Peyer's patch (tissue), 4 donors: ENCODE results near the gene STARD9. TPM values are rescaled to one million over a fixed set of nuclear protein-coding genes. Genes with fewer than 3 reads are reported as not detected.

Experiments used
- DNase-seq, 3 donors: peaks; one replicate each; pipeline ENCODE4 v3.0.0-alpha.2; 2017 to 2019
- H3K27ac ChIP-seq, 4 donors: fragments of 200-600 bp; sonication (generic); one replicate each; pipeline ENCODE4 v1.5.1; 2016 to 2019
- H3K27me3 ChIP-seq, 2 donors: fragments of 200-600 bp; sonication (generic); one replicate each; pipeline ENCODE4 v1.5.1; 2019
- H3K36me3 ChIP-seq, 3 donors: fragments of 200-600 bp; sonication (generic); one replicate each; pipeline ENCODE4 v1.5.1; 2016 to 2019
- H3K4me1 ChIP-seq, 4 donors: fragments of 200-600 bp; sonication (generic); one replicate each; pipeline ENCODE4 v1.5.1; 2016 to 2019
- H3K4me3 ChIP-seq, 4 donors: fragments of 200-600 bp; sonication (generic); 1 replicate in 3 of 4; 2 replicates in 1 of 4; pipeline ENCODE4 v1.5.1; 2016 to 2019; ENCODE audit warnings: mild to moderate bottlenecking in 1 of 4
- H3K9me3 ChIP-seq, 4 donors: fragments of 200-600 bp; sonication (generic); one replicate each; pipeline ENCODE4 v1.5.1; 2016 to 2019; ENCODE audit warnings: mild to moderate bottlenecking in 1 of 4
- CTCF ChIP-seq, 6 experiments: fragments of 450-650 bp in 4 of 6; fragments of 200-600 bp in 2 of 6; sonication (generic) in 1 of 6; IDR thresholded peaks; one replicate each; pipeline ENCODE4 v1.5.1; 2017 to 2019; ENCODE audit warnings: antibody characterized with exemption in 6 of 6, mild to moderate bottlenecking in 3 of 6, moderate library complexity in 1 of 6
- POLR2A ChIP-seq, 2 donors: fragments of 450-650 bp; IDR thresholded peaks; one replicate each; pipeline ENCODE4 v1.5.1; 2017; ENCODE audit warnings: antibody characterized with exemption in 2 of 2, mild to moderate bottlenecking in 2 of 2, moderate library complexity in 2 of 2
- total RNA-seq, 4 donors: library from RNA; depleted of rRNA; stranded (reverse); fragments of >200 nt; gene quantifications; one replicate each; pipeline ENCODE4 v1.1.0, GENCODE V29; 2016

STARD9 gene
- total RNA-seq, 4 donors from 2014 or later: 4.2 to 153 (median 20.4) TPM

GRCh38 chr15:42735382-42736165, 160.2 kb downstream of the STARD9 start:
- Histone ChIP-seq H3K27me3 (no peaks in the 10 kb centered on the region), H3K27ac (no peak overlapping the region), H3K4me1 (peaks cover 0 to 18% (median 6%) of the 10 kb centered on the region in 4 donors), H3K9me3 (no peaks in the 10 kb centered on the region), H3K36me3 (peaks cover 0 to 36% (median 0%) of the 10 kb centered on the region in 3 donors), H3K4me3 (peak overlapping the region; percentile 89 to 94 (median 93))
- no peak for DNase-seq
- TF ChIP-seq POLR2A (IDR thresholded peaks at IDR 0.05) (no peak), CTCF (IDR thresholded peaks at IDR 0.05) (no peak)

- peaks cover 0 to 18% (median 6%) of the 10 kb centered on the region in 4 donors for H3K4me1 ChIP-seq
- TF ChIP-seq POLR2A (IDR thresholded peaks at IDR 0.05) (no peak), CTCF (IDR thresholded peaks at IDR 0.05) (no peak)
- no peaks in the 10 kb centered on the region for H3K9me3 ChIP-seq
- peak overlapping the region; percentile 89 to 94 (median 93) for H3K4me3 ChIP-seq
- H3K27me3 ChIP-seq: no peaks in the 10 kb centered on the region
- no peak for DNase-seq
- peaks cover 0 to 29% (median 0%) of the 10 kb centered on the region in 3 donors for H3K36me3 ChIP-seq
- peak overlapping the region; percentile 79 to 88 (median 80) for H3K27ac ChIP-seq
Measured at GRCh38 chr15:42736178-42736792, 160.9 kb downstream of the STARD9 start.

- no peaks in the 10 kb centered on the region for H3K27me3 ChIP-seq
- H3K4me1 ChIP-seq: peaks cover 0 to 18% (median 6%) of the 10 kb centered on the region in 4 donors
- peak within 1 kb of the TSS; percentile 89 to 94 (median 93) for H3K4me3 ChIP-seq
- DNase-seq: peak; percentile 79 to 96 (median 95)
- H3K36me3 ChIP-seq: peaks cover 0 to 22% (median 0%) of the 10 kb centered on the region in 3 donors
- H3K9me3 ChIP-seq: no peaks in the 10 kb centered on the region
- TF ChIP-seq POLR2A (IDR thresholded peaks at IDR 0.05) (peak; percentile 48 to 51), CTCF (IDR thresholded peaks at IDR 0.05) (peak in 2 of 6 experiments; percentile 17 to 19)
- peak within 1 kb of the TSS; percentile 79 to 88 (median 80) for H3K27ac ChIP-seq
Measured at GRCh38 chr15:42736793-42737528, 161.6 kb downstream of the STARD9 start, which contains the start of gene CDAN1. Gene CDAN1 (minus strand): TSS chr15:42737128. CDS start chr15:42737102, 26 bp downstream.

- DNase-seq: no peak
- Histone ChIP-seq H3K36me3 (peaks cover 0 to 14% (median 0%) of the 10 kb centered on the region in 3 donors), H3K9me3 (no peaks in the 10 kb centered on the region), H3K27ac (peak overlapping the region; percentile 79 to 88 (median 80)), H3K4me3 (peak overlapping the region; percentile 89 to 94 (median 93)), H3K27me3 (no peaks in the 10 kb centered on the region), H3K4me1 (peaks cover 0 to 18% (median 6%) of the 10 kb centered on the region in 4 donors)
- TF ChIP-seq POLR2A (IDR thresholded peaks at IDR 0.05) (no peak), CTCF (IDR thresholded peaks at IDR 0.05) (peak in 3 of 6 experiments; percentile 41 to 46 (median 45))
Measured at GRCh38 chr15:42737529-42738328, 162.3 kb downstream of the STARD9 start.
